Keratinocyte (primary cell): Measurements from ENCODE around the gene SPHK2. TPM values are rescaled to one million over a fixed set of nuclear protein-coding genes. Genes with fewer than 3 reads are reported as not detected.
A peak's percentile ranks its signal among the peaks of the same experiment; 100 is the strongest.
"Not testable (repeated sequence)": the region's sequence is repeated elsewhere in the genome, so short reads cannot be mapped to it uniquely, and the experiment has no call there.

Experiments used
- DNase-seq: peaks from one replicate; pipeline ENCODE4 v3.0.0-alpha.2; 2011; ENCODE audit warnings: low read depth, missing footprints, low spot score
- FAIRE-seq: peaks from 2 replicates; lab custom pipeline; 2011; peaks lifted over from hg19 to GRCh38; lab: Jason Lieb, UNC
- H2AFZ ChIP-seq: 2 replicates; pipeline ENCODE4 v1.6.0; 2012; ENCODE audit warnings: low read length, control low read depth, inconsistent platforms; ENCODE audit not compliant: control insufficient read depth
- H3K27ac ChIP-seq: 2 replicates; pipeline ENCODE4 v1.5.1; 2011; ENCODE audit warnings: low read length; ENCODE audit not compliant: control insufficient read depth, insufficient read depth
- H3K27me3 ChIP-seq: 3 replicates; pipeline ENCODE4 v1.6.0; 2011; ENCODE audit warnings: low read length; ENCODE audit not compliant: control insufficient read depth, insufficient read depth; ENCODE audit errors: extremely low read depth
- H3K36me3 ChIP-seq, 2 experiments: 2 replicates in 1 of 2; 3 replicates in 1 of 2; pipeline ENCODE4 v1.5.1; 2011; ENCODE audit warnings: low read length in 2 of 2, mild to moderate bottlenecking in 1 of 2; ENCODE audit not compliant: control insufficient read depth in 2 of 2, insufficient read depth in 2 of 2; ENCODE audit errors: extremely low read depth in 1 of 2
- H3K4me1 ChIP-seq: 3 replicates; pipeline ENCODE4 v1.5.1; 2011; ENCODE audit warnings: low read length; ENCODE audit not compliant: control insufficient read depth, insufficient read depth; ENCODE audit errors: extremely low read depth
- H3K4me2 ChIP-seq: 3 replicates; pipeline ENCODE4 v1.6.0; 2011; ENCODE audit warnings: low read depth, low read length; ENCODE audit not compliant: control insufficient read depth, insufficient read depth; ENCODE audit errors: extremely low read depth
- H3K4me3 ChIP-seq, 3 experiments: fragments of 200-600 bp in 1 of 3; sonication (generic) in 1 of 3; 2 replicates in 2 of 3; 3 replicates in 1 of 3; pipeline ENCODE4 v1.5.1; 2011 to 2016; ENCODE audit warnings: low read length in 3 of 3, mild to moderate bottlenecking in 3 of 3, control low read depth in 2 of 3, inconsistent platforms in 1 of 3, low read depth in 1 of 3, mixed read lengths in 1 of 3, mixed run types in 1 of 3, moderate library complexity in 1 of 3; ENCODE audit not compliant: control insufficient read depth in 2 of 3, insufficient read depth in 2 of 3; ENCODE audit errors: extremely low read depth in 1 of 3
- H3K79me2 ChIP-seq: 2 replicates; pipeline ENCODE4 v1.6.0; 2012; ENCODE audit warnings: low read length; ENCODE audit not compliant: control insufficient read depth, insufficient read depth
- H3K9ac ChIP-seq: 3 replicates; pipeline ENCODE4 v1.6.0; 2011; ENCODE audit warnings: low read length; ENCODE audit not compliant: control insufficient read depth, insufficient read depth; ENCODE audit errors: extremely low read depth
- H3K9me1 ChIP-seq: 3 replicates; pipeline ENCODE4 v1.6.0; 2011; ENCODE audit warnings: low read length; ENCODE audit not compliant: control insufficient read depth, insufficient read depth; ENCODE audit errors: extremely low read depth
- H3K9me3 ChIP-seq: 2 replicates; pipeline ENCODE4 v1.5.1; 2012; ENCODE audit warnings: low read depth, low read length; ENCODE audit not compliant: control insufficient read depth
- H4K20me1 ChIP-seq: 3 replicates; pipeline ENCODE4 v1.6.0; 2011; ENCODE audit warnings: low read length; ENCODE audit not compliant: control insufficient read depth, insufficient read depth; ENCODE audit errors: extremely low read depth
- EZH2 ChIP-seq: IDR thresholded peaks from one replicate; pipeline ENCODE4 v1.6.1; 2012; ENCODE audit warnings: inconsistent platforms, mild to moderate bottlenecking, low read length, moderate library complexity
- dilution Hi-C: fragments of 300-500 bp; cut with MboI; formaldehyde crosslinking; loops from one replicate; pipeline ENCODE4 v1.7.0; 2020; ENCODE audit warnings: low sequenced_read_pairs; ENCODE audit not compliant: extremely low pct_ligation_motif_present
- polyA plus RNA-seq, 5 experiments: library from polyadenylated mRNA; depleted of rRNA in 3 of 5; stranded (reverse) in 3 of 5; stranded (forward) in 1 of 5; unstranded in 1 of 5; fragments of >200 nt; gene quantifications; 1 replicate in 1 of 5; 2 replicates in 3 of 5; 3 replicates in 1 of 5; pipeline versions ENCODE4 v1.2.1 to v1.2.3, GENCODE V29; 2011 to 2012; ENCODE audit warnings: missing spikeins in 2 of 5, low read depth in 1 of 5, low replicate concordance in 1 of 5
- TF ChIP-seq, protein P1 (sequence below), 3 experiments: IDR thresholded peaks in 1 of 3; conservative IDR thresholded peaks in 1 of 3; optimal IDR thresholded peaks in 1 of 3; 2 replicates in 2 of 3; 3 replicates in 1 of 3; pipeline versions ENCODE3 to v1.5.1; 2011; ENCODE audit warnings: low read length in 3 of 3, mild to moderate bottlenecking in 3 of 3, moderate library complexity in 2 of 3, control low read depth in 1 of 3, inconsistent platforms in 1 of 3; ENCODE audit not compliant: insufficient read depth in 2 of 3; ENCODE audit errors: extremely low read depth in 1 of 3

SPHK2 gene
- polyA plus RNA-seq, 1 donor (not counting 4 experiments of a cell fraction or from before 2014, with no cell fraction given), result 2.8 TPM

DNA sequence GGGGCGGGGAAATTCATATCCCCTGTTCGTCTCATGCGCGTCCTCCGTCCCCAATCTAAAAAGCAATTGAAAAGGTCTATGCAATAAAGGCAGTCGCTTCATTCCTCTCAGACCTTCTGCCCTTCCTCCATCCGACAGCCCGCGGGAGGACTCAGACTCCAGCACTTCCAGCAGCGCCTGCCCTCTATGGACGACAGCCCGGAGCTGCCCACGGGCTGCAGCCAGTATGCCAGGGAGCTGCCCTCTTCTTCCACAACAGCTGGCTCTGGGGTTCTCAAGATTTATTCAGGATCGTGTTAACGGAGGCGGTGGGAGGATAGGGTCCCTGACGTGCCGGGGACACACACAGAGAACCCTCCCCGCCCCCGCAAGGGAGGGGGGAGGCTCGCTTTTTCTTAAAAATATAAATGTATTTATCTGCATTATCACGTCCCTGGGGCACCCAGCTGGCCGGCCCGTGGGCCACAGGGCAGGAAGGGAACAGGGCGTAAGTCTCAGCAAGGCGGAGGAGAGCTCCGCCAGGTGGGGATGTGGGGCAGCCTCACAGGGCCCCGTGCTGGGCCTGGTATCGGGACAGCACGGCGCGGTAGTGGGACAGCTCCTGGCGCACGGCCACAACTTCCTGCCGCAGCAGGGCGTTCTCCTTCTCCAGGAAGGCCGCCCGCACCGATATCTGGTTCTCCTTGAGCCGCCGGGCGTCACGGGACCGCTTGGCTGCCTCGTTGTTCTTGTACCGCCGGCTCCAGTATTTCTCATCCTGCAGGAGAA lies 11.2 kb downstream of the SPHK2 start:
- H3K27me3 ChIP-seq, result no peaks in the 10 kb centered on the region
- H3K4me2 ChIP-seq, result no peak overlapping the region
- no peaks in the 10 kb centered on the region for H4K20me1 ChIP-seq
- dilution Hi-C loops, result no loop called here
- TF ChIP-seq, protein P1, sequence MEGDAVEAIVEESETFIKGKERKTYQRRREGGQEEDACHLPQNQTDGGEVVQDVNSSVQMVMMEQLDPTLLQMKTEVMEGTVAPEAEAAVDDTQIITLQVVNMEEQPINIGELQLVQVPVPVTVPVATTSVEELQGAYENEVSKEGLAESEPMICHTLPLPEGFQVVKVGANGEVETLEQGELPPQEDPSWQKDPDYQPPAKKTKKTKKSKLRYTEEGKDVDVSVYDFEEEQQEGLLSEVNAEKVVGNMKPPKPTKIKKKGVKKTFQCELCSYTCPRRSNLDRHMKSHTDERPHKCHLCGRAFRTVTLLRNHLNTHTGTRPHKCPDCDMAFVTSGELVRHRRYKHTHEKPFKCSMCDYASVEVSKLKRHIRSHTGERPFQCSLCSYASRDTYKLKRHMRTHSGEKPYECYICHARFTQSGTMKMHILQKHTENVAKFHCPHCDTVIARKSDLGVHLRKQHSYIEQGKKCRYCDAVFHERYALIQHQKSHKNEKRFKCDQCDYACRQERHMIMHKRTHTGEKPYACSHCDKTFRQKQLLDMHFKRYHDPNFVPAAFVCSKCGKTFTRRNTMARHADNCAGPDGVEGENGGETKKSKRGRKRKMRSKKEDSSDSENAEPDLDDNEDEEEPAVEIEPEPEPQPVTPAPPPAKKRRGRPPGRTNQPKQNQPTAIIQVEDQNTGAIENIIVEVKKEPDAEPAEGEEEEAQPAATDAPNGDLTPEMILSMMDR (optimal IDR thresholded peaks at IDR 0.05 in 1 of 3, IDR thresholded peaks at IDR 0.05 in 1 of 3, conservative IDR thresholded peaks at IDR 0.05 in 1 of 3; ENCODE audit: extremely low read depth in 1 of 3, insufficient read depth in 2 of 3, low read length in 3 of 3), result no peak
- no peak for TF ChIP-seq EZH2
- H3K4me3 ChIP-seq, result no peak overlapping the region
- H3K36me3 ChIP-seq, result peaks cover 0 to 1% of the 10 kb centered on the region in 2 experiments
- H3K9ac ChIP-seq, result no peak overlapping the region
- DNase-seq (no peak), FAIRE-seq (no peak)
- no peak overlapping the region for H2AFZ ChIP-seq
- H3K4me1 ChIP-seq, result peaks cover 39% of the 10 kb centered on the region
- H3K27ac ChIP-seq, result no peak overlapping the region
- no peaks in the 10 kb centered on the region for H3K79me2 ChIP-seq
- no peaks in the 10 kb centered on the region for H3K9me3 ChIP-seq
- no peaks in the 10 kb centered on the region for H3K9me1 ChIP-seq

DNA sequence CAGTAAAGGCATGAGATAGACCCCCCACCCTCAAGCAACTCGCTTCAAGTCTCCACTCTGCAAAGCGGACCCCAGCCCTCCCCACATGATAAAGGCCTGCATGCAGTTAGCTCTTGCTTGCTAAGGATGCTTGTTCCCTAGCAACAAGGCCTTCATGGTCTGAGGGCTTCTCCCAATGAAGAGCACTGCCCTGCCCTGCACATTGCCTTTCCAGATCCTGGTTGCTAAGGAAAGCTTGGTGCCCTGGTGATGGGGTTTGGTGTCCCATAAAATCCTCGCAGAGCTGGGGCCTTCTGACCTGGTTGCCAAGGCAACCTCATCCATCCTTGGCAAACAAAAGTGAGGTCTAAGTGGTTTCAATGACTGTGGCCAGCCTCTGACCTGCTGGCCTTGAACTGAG lies 11.9 kb downstream of the SPHK2 start:
- DNase-seq, result no peak
- dilution Hi-C loops, result no loop called here
- H3K4me2 ChIP-seq, result no peak overlapping the region
- H2AFZ ChIP-seq, result no peak overlapping the region
- H3K4me3 ChIP-seq, result no peak overlapping the region
- FAIRE-seq, result no peak
- H3K9me1 ChIP-seq, result no peaks in the 10 kb centered on the region
- peaks cover 44% of the 10 kb centered on the region for H3K4me1 ChIP-seq
- no peaks in the 10 kb centered on the region for H4K20me1 ChIP-seq
- no peak overlapping the region for H3K9ac ChIP-seq
- no peaks in the 10 kb centered on the region for H3K9me3 ChIP-seq
- peaks cover 0 to 1% of the 10 kb centered on the region in 2 experiments for H3K36me3 ChIP-seq
- no peak overlapping the region for H3K27ac ChIP-seq
- H3K27me3 ChIP-seq, result no peaks in the 10 kb centered on the region
- TF ChIP-seq, protein P1 (optimal IDR thresholded peaks at IDR 0.05 in 1 of 3, IDR thresholded peaks at IDR 0.05 in 1 of 3, conservative IDR thresholded peaks at IDR 0.05 in 1 of 3; ENCODE audit: extremely low read depth in 1 of 3, insufficient read depth in 2 of 3, low read length in 3 of 3), result no peak
- TF ChIP-seq EZH2, result no peak
- no peaks in the 10 kb centered on the region for H3K79me2 ChIP-seq

DNA sequence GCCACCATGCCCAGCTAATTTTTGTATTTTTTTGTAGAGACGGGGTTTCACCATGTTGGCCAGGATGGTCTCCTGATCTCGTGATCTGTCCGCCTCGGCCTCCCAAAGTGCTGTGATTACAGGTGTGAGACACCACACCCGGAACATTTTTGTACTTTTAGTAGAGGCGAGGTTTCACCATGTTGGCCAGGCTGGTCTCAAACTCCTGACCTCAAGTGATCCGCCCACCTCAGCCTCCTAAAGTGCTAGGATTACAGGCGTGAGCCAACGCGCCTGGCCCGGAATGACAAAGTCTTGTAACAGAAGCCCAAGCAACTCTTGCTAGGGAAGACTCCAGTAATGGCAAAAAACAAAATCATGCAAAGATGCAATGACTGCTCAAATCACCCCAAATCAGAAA lies 13.0 kb downstream of the SPHK2 start:
- H2AFZ ChIP-seq, dilution Hi-C loops, H4K20me1 ChIP-seq, H3K9ac ChIP-seq, H3K36me3 ChIP-seq, H3K27ac ChIP-seq, H3K27me3 ChIP-seq, H3K9me1 ChIP-seq, DNase-seq, FAIRE-seq, H3K4me3 ChIP-seq, H3K9me3 ChIP-seq, H3K79me2 ChIP-seq: not testable (repeated sequence)
- H3K4me2 ChIP-seq, result peak overlapping the region; percentile 14
- H3K4me1 ChIP-seq, result peaks cover 47% of the 10 kb centered on the region
